22Rv1 (cell line): ENCODE measurements around the gene SETX.

Experiments
- CTCF ChIP-seq: fragments of 450-650 bp; IDR thresholded peaks from 2 replicates; pipeline ENCODE4 v1.5.1; 2017; ENCODE audit warnings: mild to moderate bottlenecking
- ZFX ChIP-seq: fragments of 450-650 bp; IDR thresholded peaks from 2 replicates; pipeline ENCODE4 v1.6.1; 2017; ENCODE audit warnings: antibody characterized with exemption, borderline replicate concordance

GRCh38 chr9:132247942-132248341 lies 106.8 kb downstream of the SETX start:
- TF ChIP-seq CTCF (no peak), ZFX (no peak)
